ENCODE measurements around the gene CAPN5. TPM values are rescaled to one million over a fixed set of nuclear protein-coding genes. Genes with fewer than 3 reads are reported as not detected.

Gene CAPN5
- total and polyA plus RNA-seq, 2 donors from 2014 or later, result 20.0 to 36.0 TPM

GRCh38 chr11:77126156-77126775, 59.5 kb downstream of the CAPN5 start:
- DNase-seq, result peak in 1 of 5 donors; percentile 51
- H3K27ac ChIP-seq (ENCODE audit: low read depth in 2 of 2, low read length in 2 of 2), result no peak overlapping the region
- intact Hi-C loops (cut with DNase I), result no loop called here
- FAIRE-seq, result no peak
- H3K4me3 ChIP-seq (ENCODE audit: low read length in 3 of 3), result no peak overlapping the region
- no peak overlapping the region for H3K9ac ChIP-seq (ENCODE audit: low read length in 3 of 3)
- no peak for TF ChIP-seq CTCF (IDR thresholded peaks at IDR 0.05; ENCODE audit: borderline replicate concordance, extremely low read depth, insufficient read depth)
- no peaks in the 10 kb centered on the region for H3K9me3 ChIP-seq (ENCODE audit: control insufficient read depth in 2 of 3, insufficient read depth in 1 of 3, low read length in 3 of 3)
- no peaks in the 10 kb centered on the region for H3K36me3 ChIP-seq (ENCODE audit: control insufficient read depth in 2 of 3, insufficient read depth in 3 of 3, low read length in 3 of 3)
- H3K4me1 ChIP-seq (ENCODE audit: control insufficient read depth in 2 of 3, insufficient read depth in 2 of 3, low read depth in 1 of 3, low read length in 3 of 3), result peaks cover 0 to 20% (median 18%) of the 10 kb centered on the region in 3 donors
- H3K27me3 ChIP-seq (ENCODE audit: control insufficient read depth, insufficient read depth, low read length), result no peaks in the 10 kb centered on the region

GRCh38 chr11:77126861-77127234, 60.1 kb downstream of the CAPN5 start:
- Histone ChIP-seq H3K27ac (ENCODE audit: low read depth in 2 of 2, low read length in 2 of 2) (no peak overlapping the region), H3K9me3 (ENCODE audit: control insufficient read depth in 2 of 3, insufficient read depth in 1 of 3, low read length in 3 of 3) (no peaks in the 10 kb centered on the region), H3K9ac (ENCODE audit: low read length in 3 of 3) (no peak overlapping the region), H3K4me3 (ENCODE audit: low read length in 3 of 3) (peak overlapping the region in 1 of 3 donors; percentile 54), H3K4me1 (ENCODE audit: control insufficient read depth in 2 of 3, insufficient read depth in 2 of 3, low read depth in 1 of 3, low read length in 3 of 3) (peaks cover 0 to 24% (median 20%) of the 10 kb centered on the region in 3 donors), H3K27me3 (ENCODE audit: control insufficient read depth, insufficient read depth, low read length) (no peaks in the 10 kb centered on the region), H3K36me3 (ENCODE audit: control insufficient read depth in 2 of 3, insufficient read depth in 3 of 3, low read length in 3 of 3) (no peaks in the 10 kb centered on the region)
- FAIRE-seq (no peak), DNase-seq (peak in 2 of 5 donors; percentile 30 to 39)
- no peak for TF ChIP-seq CTCF (IDR thresholded peaks at IDR 0.05; ENCODE audit: borderline replicate concordance, extremely low read depth, insufficient read depth)
- intact Hi-C loops (cut with DNase I), result no loop called here

- H3K4me1 ChIP-seq (ENCODE audit: control insufficient read depth in 2 of 3, insufficient read depth in 2 of 3, low read depth in 1 of 3, low read length in 3 of 3), result peaks cover 0 to 26% (median 20%) of the 10 kb centered on the region in 3 donors
- H3K27me3 ChIP-seq (ENCODE audit: control insufficient read depth, insufficient read depth, low read length), result no peaks in the 10 kb centered on the region
- peak overlapping the region in 2 of 3 donors; percentile 42 to 54 for H3K4me3 ChIP-seq (ENCODE audit: low read length in 3 of 3)
- intact Hi-C loops (cut with DNase I), result no loop called here
- TF ChIP-seq CTCF (IDR thresholded peaks at IDR 0.05; ENCODE audit: borderline replicate concordance, extremely low read depth, insufficient read depth), result peak; percentile 94
- no peak overlapping the region for H3K9ac ChIP-seq (ENCODE audit: low read length in 3 of 3)
- peak in 4 of 5 donors; percentile 61 to 84 (median 75) for DNase-seq
- no peak overlapping the region for H3K27ac ChIP-seq (ENCODE audit: low read depth in 2 of 2, low read length in 2 of 2)
- no peaks in the 10 kb centered on the region for H3K36me3 ChIP-seq (ENCODE audit: control insufficient read depth in 2 of 3, insufficient read depth in 3 of 3, low read length in 3 of 3)
- H3K9me3 ChIP-seq (ENCODE audit: control insufficient read depth in 2 of 3, insufficient read depth in 1 of 3, low read length in 3 of 3), result no peaks in the 10 kb centered on the region
- no peak for FAIRE-seq
Measured at GRCh38 chr11:77127235-77127911, 60.6 kb downstream of the CAPN5 start.

Measured in kidney (tissue), 14 donors.